GM18502 (cell line): Measurements from ENCODE around the gene PAPOLB.

Source experiments
- ATAC-seq: cut with Tn5 transposase; IDR thresholded peaks from one replicate; pipeline ENCODE4 v1.9.1; 2021; ENCODE audit warnings: mild to moderate bottlenecking; ENCODE audit not compliant: unreplicated experiment, poor library complexity

Gene PAPOLB

GRCh38 chr7:4842319-4843064, 19.3 kb downstream of the PAPOLB start:
- no peak for ATAC-seq

GRCh38 chr7:4841836-4842235, 20.0 kb downstream of the PAPOLB start:
- no peak for ATAC-seq

- no peak for ATAC-seq
These were observed 20.6 kb downstream of the PAPOLB start for GRCh38 chr7:4841007-4841784.

GRCh38 chr7:4840079-4840501, 21.7 kb downstream of the PAPOLB start:
- ATAC-seq = no peak

GRCh38 chr7:4838626-4839334, 23.1 kb downstream of the PAPOLB start:
- ATAC-seq = no peak

- ATAC-seq = no peak
These were observed 23.8 kb downstream of the PAPOLB start for GRCh38 chr7:4837803-4838625.

GRCh38 chr7:4837041-4837802, 24.6 kb downstream of the PAPOLB start:
- no peak for ATAC-seq

- ATAC-seq = no peak
These were observed 25.6 kb downstream of the PAPOLB start for GRCh38 chr7:4836206-4836661.

- no peak for ATAC-seq
These were observed 26.2 kb downstream of the PAPOLB start for GRCh38 chr7:4835398-4836205.

GRCh38 chr7:4834601-4835397, 27.0 kb downstream of the PAPOLB start:
- ATAC-seq = no peak

GRCh38 chr7:4833691-4834600, 27.9 kb downstream of the PAPOLB start:
- ATAC-seq = no peak

GRCh38 chr7:4833176-4833575, 28.7 kb downstream of the PAPOLB start:
- no peak for ATAC-seq

GRCh38 chr7:4832711-4833110, 29.1 kb downstream of the PAPOLB start:
- ATAC-seq = no peak

GRCh38 chr7:4831723-4832495, 29.9 kb downstream of the PAPOLB start:
- ATAC-seq = no peak

- no peak for ATAC-seq
These were observed 31.7 kb downstream of the PAPOLB start for GRCh38 chr7:4830176-4830575.

- ATAC-seq = no peak
These were observed 33.0 kb downstream of the PAPOLB start for GRCh38 chr7:4828720-4829383.
